ENCODE results near the gene GABRP.
A peak's percentile ranks its signal among the peaks of the same experiment; 100 is the strongest.

GABRP gene

DNA sequence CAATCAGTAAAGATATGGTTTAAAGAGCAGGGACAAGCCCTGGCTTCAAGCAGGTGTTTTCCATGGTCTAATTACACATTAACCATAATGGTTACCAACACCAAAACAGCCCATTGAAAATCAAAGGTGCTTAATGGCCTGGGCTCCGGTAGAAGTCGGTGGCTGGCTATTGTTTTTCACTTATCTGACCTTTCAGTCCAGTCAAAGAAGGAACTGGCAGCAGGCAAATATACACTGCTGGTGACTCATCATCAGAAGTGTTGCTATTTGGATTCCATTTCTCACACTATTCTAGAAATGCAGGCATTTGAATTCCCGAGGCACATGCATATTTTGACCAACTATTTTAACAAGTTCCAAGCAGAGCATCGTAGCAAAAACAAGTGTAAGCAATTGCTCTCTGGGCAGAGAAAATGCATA, 26.3 kb upstream of the GABRP start:
- TF ChIP-seq, protein P1, sequence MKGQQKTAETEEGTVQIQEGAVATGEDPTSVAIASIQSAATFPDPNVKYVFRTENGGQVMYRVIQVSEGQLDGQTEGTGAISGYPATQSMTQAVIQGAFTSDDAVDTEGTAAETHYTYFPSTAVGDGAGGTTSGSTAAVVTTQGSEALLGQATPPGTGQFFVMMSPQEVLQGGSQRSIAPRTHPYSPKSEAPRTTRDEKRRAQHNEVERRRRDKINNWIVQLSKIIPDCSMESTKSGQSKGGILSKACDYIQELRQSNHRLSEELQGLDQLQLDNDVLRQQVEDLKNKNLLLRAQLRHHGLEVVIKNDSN (IDR thresholded peaks at IDR 0.05) = no peak
- TF ChIP-seq TEAD4 (IDR thresholded peaks at IDR 0.05) = peak; percentile 75
- TF ChIP-seq, protein P2, sequence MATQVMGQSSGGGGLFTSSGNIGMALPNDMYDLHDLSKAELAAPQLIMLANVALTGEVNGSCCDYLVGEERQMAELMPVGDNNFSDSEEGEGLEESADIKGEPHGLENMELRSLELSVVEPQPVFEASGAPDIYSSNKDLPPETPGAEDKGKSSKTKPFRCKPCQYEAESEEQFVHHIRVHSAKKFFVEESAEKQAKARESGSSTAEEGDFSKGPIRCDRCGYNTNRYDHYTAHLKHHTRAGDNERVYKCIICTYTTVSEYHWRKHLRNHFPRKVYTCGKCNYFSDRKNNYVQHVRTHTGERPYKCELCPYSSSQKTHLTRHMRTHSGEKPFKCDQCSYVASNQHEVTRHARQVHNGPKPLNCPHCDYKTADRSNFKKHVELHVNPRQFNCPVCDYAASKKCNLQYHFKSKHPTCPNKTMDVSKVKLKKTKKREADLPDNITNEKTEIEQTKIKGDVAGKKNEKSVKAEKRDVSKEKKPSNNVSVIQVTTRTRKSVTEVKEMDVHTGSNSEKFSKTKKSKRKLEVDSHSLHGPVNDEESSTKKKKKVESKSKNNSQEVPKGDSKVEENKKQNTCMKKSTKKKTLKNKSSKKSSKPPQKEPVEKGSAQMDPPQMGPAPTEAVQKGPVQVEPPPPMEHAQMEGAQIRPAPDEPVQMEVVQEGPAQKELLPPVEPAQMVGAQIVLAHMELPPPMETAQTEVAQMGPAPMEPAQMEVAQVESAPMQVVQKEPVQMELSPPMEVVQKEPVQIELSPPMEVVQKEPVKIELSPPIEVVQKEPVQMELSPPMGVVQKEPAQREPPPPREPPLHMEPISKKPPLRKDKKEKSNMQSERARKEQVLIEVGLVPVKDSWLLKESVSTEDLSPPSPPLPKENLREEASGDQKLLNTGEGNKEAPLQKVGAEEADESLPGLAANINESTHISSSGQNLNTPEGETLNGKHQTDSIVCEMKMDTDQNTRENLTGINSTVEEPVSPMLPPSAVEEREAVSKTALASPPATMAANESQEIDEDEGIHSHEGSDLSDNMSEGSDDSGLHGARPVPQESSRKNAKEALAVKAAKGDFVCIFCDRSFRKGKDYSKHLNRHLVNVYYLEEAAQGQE (IDR thresholded peaks at IDR 0.05; ENCODE audit: low read depth) = no peak

DNA sequence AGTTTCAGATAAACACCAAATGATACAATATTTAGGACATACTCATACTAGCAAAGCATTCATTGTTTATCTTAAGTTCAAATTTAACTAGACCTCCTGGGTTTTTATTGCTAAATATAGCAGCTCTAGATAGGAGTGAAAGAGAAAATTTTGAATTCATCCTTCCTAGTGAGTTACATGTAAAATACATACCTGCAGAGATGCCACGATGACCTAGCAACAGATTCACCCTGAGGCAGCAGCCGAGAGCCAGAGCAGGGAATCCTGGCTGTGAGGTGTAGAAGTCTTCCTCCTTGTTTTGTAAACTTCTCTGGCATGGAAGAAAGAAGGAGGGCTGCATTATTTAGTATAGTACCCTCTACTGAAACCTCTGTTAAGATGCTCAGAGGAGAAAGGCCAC, 25.9 kb upstream of the GABRP start:
- TF ChIP-seq NFIC (IDR thresholded peaks at IDR 0.05) (no peak), EGR1 (IDR thresholded peaks at IDR 0.05) (no peak), FOXM1 (IDR thresholded peaks at IDR 0.05; ENCODE audit: borderline replicate concordance, low read depth) (no peak)

DNA sequence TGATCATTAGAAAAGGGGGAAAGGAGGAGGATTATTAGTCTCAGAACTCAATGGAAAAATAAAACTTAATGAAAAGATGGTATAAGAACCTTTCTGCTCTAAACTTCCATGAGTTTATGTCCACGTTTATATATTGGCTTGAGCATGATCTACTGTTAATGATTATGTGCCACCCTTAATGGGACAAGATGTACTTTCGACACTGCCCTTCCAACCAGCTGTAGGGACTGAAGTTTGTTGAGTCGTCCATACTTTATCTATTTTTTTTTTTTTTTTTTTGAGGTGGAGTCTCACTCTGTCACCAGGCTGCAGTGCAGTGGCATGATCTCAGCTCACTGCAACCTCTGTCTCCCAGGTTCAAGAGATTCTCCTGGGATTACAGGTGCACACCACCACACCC, 25.0 kb upstream of the GABRP start:
- TF ChIP-seq EP300 (IDR thresholded peaks at IDR 0.05; ENCODE audit: borderline replicate concordance) (no peak), EGR1 (IDR thresholded peaks at IDR 0.05) (no peak), TCF12 (IDR thresholded peaks at IDR 0.05; ENCODE audit: low read depth) (no peak), ZBTB7A (IDR thresholded peaks at IDR 0.05; ENCODE audit: low read depth) (no peak), TEAD4 (IDR thresholded peaks at IDR 0.05) (no peak), YY1 (IDR thresholded peaks at IDR 0.05; ENCODE audit: low read depth) (no peak), RAD21 (IDR thresholded peaks at IDR 0.05; ENCODE audit: low read depth) (no peak), CEBPB (IDR thresholded peaks at IDR 0.05) (no peak), NFIC (IDR thresholded peaks at IDR 0.05) (no peak), CREB1 (IDR thresholded peaks at IDR 0.05; ENCODE audit: low read depth) (no peak), FOXM1 (IDR thresholded peaks at IDR 0.05; ENCODE audit: borderline replicate concordance, low read depth) (no peak), TAF1 (IDR thresholded peaks at IDR 0.05; ENCODE audit: low read depth) (no peak)
- TF ChIP-seq, protein P1 (IDR thresholded peaks at IDR 0.05) = no peak
- TF ChIP-seq, protein P3, sequence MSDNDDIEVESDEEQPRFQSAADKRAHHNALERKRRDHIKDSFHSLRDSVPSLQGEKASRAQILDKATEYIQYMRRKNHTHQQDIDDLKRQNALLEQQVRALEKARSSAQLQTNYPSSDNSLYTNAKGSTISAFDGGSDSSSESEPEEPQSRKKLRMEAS (IDR thresholded peaks at IDR 0.05) = no peak
- TF ChIP-seq, protein P2 (IDR thresholded peaks at IDR 0.05; ENCODE audit: low read depth) = no peak

DNA sequence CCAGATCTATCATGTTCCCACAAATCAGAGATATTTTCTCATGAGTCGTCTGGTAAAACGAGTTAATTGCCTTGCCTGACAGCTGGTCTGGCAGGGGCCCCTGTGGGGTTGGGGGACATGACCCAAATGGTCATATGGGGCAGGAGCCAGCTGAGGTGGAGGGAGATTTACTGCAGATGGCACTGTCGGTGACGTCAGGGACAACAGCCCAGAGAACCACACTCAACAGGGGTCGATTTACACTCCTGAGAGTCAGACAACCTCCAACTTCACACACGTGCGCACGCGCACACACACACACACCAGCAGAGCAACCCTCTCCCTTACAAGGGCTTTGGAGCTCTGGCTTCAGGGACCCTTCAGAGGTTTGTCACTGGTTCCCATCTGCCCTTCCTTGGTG, 23.4 kb upstream of the GABRP start:
- no peak for TF ChIP-seq CREB1 (IDR thresholded peaks at IDR 0.05; ENCODE audit: low read depth)
- TF ChIP-seq CEBPB (IDR thresholded peaks at IDR 0.05) = no peak
- no peak for TF ChIP-seq EGR1 (IDR thresholded peaks at IDR 0.05)
- no peak for TF ChIP-seq RAD21 (IDR thresholded peaks at IDR 0.05; ENCODE audit: low read depth)
- no peak for TF ChIP-seq TAF1 (IDR thresholded peaks at IDR 0.05; ENCODE audit: low read depth)
- no peak for TF ChIP-seq TEAD4 (IDR thresholded peaks at IDR 0.05)
- TF ChIP-seq ZBTB7A (IDR thresholded peaks at IDR 0.05; ENCODE audit: low read depth) = no peak
- TF ChIP-seq EP300 (IDR thresholded peaks at IDR 0.05; ENCODE audit: borderline replicate concordance) = no peak
- no peak for TF ChIP-seq NFIC (IDR thresholded peaks at IDR 0.05)
- TF ChIP-seq, protein P3 (IDR thresholded peaks at IDR 0.05) = no peak
- TF ChIP-seq FOXM1 (IDR thresholded peaks at IDR 0.05; ENCODE audit: borderline replicate concordance, low read depth) = no peak
- TF ChIP-seq YY1 (IDR thresholded peaks at IDR 0.05; ENCODE audit: low read depth) = no peak
- TF ChIP-seq, protein P1 (IDR thresholded peaks at IDR 0.05) = no peak
- TF ChIP-seq, protein P2 (IDR thresholded peaks at IDR 0.05; ENCODE audit: low read depth) = no peak
- no peak for TF ChIP-seq TCF12 (IDR thresholded peaks at IDR 0.05; ENCODE audit: low read depth)

Measured in Ishikawa (cell line).